GM20000 (cell line): ENCODE data around the gene COL1A2.

Experiments used
- DNase-seq: peaks from one replicate; pipeline ENCODE4 v3.0.0; 2012; ENCODE audit warnings: low spot score
- TF ChIP-seq, protein P1 (sequence below): IDR thresholded peaks from 2 replicates; pipeline ENCODE4 v1.5.1; 2012; ENCODE audit warnings: mild to moderate bottlenecking, control low read depth; ENCODE audit errors: extremely low read depth, missing control alignments

COL1A2 gene

DNA sequence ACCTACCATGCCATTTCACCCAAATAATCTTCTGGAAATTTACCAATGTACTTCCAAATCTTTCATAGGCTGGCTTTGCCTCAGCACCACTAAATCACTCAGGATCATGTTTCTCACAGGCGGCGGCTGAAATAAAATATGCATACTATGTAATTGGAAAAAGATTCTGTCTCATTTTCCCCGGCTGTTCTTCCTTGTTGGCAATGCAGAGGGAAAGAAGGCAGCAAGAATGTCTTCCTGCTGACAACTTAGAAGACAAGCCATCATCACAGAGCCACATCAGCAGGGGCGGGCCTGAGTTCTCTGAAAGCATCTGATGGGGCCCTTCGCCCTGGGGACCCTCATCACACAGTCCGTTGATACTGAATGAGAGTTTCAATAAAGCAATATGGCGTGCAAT, 39.2 kb upstream of the COL1A2 start:
- TF ChIP-seq, protein P1, sequence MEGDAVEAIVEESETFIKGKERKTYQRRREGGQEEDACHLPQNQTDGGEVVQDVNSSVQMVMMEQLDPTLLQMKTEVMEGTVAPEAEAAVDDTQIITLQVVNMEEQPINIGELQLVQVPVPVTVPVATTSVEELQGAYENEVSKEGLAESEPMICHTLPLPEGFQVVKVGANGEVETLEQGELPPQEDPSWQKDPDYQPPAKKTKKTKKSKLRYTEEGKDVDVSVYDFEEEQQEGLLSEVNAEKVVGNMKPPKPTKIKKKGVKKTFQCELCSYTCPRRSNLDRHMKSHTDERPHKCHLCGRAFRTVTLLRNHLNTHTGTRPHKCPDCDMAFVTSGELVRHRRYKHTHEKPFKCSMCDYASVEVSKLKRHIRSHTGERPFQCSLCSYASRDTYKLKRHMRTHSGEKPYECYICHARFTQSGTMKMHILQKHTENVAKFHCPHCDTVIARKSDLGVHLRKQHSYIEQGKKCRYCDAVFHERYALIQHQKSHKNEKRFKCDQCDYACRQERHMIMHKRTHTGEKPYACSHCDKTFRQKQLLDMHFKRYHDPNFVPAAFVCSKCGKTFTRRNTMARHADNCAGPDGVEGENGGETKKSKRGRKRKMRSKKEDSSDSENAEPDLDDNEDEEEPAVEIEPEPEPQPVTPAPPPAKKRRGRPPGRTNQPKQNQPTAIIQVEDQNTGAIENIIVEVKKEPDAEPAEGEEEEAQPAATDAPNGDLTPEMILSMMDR = no peak

GRCh38 chr7:94357076-94357475, 37.6 kb upstream of the COL1A2 start:
- TF ChIP-seq, protein P1 = no peak

More for the DNA sequence above, 39.2 kb upstream of the COL1A2 start:
- DNase-seq = no peak

GRCh38 chr7:94360926-94361325, 33.8 kb upstream of the COL1A2 start:
- TF ChIP-seq, protein P1 = no peak
- DNase-seq = no peak

More at GRCh38 chr7:94357076-94357475, 37.6 kb upstream of the COL1A2 start:
- DNase-seq = no peak

DNA sequence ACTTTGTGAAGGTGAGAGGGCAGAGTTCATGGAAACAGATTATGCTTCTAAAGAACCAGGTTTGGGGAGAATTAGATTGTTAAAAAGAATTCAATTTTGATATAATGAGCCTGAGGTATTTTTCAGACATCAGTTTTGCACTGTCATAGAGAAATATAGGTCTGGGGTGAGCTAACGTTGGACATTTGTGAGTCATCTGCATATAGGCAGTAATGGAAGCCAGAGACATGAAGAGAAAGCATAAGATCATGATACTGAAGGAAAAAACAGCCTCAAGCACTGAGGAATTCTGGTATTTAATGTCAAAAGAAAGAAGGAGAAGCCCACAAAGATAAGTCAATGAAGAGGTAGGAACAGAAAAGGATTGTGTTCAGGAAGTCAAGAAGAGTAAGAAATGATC, 32.4 kb upstream of the COL1A2 start:
- DNase-seq = no peak
- TF ChIP-seq, protein P1 = no peak

- TF ChIP-seq, protein P1 = no peak
- DNase-seq = no peak
Measured at GRCh38 chr7:94364816-94365215, 29.9 kb upstream of the COL1A2 start.

- no peak for DNase-seq
- TF ChIP-seq, protein P1 = no peak
Measured at GRCh38 chr7:94366163-94366562, 28.5 kb upstream of the COL1A2 start.

DNA sequence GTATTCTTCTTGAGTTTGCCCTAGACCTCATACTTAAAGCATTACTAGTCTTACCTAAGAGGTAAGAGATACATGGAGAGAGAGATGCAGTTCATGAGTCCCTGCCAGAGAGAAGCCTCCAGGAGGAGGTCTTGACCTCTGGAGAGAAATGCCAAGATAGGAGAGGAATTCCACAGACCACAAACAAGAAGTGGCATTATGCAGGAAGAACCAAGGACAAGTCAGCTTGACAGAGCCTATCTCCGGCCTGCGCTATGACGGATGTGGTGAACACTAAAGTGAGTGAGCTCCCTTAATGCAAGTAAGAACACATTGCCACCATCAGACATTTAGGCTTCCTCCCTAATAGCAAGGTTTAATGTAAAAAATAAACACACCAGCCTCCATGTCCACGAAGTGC, 27.9 kb upstream of the COL1A2 start:
- no peak for DNase-seq
- TF ChIP-seq, protein P1 = no peak
